Measurements from ENCODE around the gene IGFALS.

Gene IGFALS

GRCh38 chr16:1785846-1786170 lies 7.7 kb downstream of the IGFALS start:
- in situ Hi-C loops (cut with MboI; ENCODE audit: low pct_unique_long_range_greater_than_20kb, low sequenced_read_pairs, unreplicated experiment): no loop called here
- no peak for DNase-seq (ENCODE audit: low spot score)
- TF ChIP-seq CTCF (IDR thresholded peaks at IDR 0.05; ENCODE audit: extremely low read depth, insufficient read depth, missing control alignments): no peak

GRCh38 chr16:1784977-1785845 lies 8.3 kb downstream of the IGFALS start:
- no peak for DNase-seq (ENCODE audit: low spot score)
- TF ChIP-seq CTCF (IDR thresholded peaks at IDR 0.05; ENCODE audit: extremely low read depth, insufficient read depth, missing control alignments): no peak
- in situ Hi-C loops (cut with MboI; ENCODE audit: low pct_unique_long_range_greater_than_20kb, low sequenced_read_pairs, unreplicated experiment): no loop called here

GRCh38 chr16:1782408-1783264 lies 10.9 kb downstream of the IGFALS start, which contains the start of the genes NUBP2 and SPSB3:
NUBP2 (plus strand) TSS chr16:1782960; CDS start chr16:1783021, 61 bp downstream.
SPSB3 (minus strand) TSS chr16:1782571; CDS start chr16:1781483, 1,088 bp downstream.
- in situ Hi-C loops (cut with MboI; ENCODE audit: low pct_unique_long_range_greater_than_20kb, low sequenced_read_pairs, unreplicated experiment): no loop called here
- no peak for TF ChIP-seq CTCF (IDR thresholded peaks at IDR 0.05; ENCODE audit: extremely low read depth, insufficient read depth, missing control alignments)
- peak; percentile 99 for DNase-seq (ENCODE audit: low spot score)

- in situ Hi-C loops (cut with MboI; ENCODE audit: low pct_unique_long_range_greater_than_20kb, low sequenced_read_pairs, unreplicated experiment): no loop called here
- TF ChIP-seq CTCF (IDR thresholded peaks at IDR 0.05; ENCODE audit: extremely low read depth, insufficient read depth, missing control alignments): no peak
- no peak for DNase-seq (ENCODE audit: low spot score)
These were observed 11.6 kb downstream of the IGFALS start for GRCh38 chr16:1781758-1782407.

DNA sequence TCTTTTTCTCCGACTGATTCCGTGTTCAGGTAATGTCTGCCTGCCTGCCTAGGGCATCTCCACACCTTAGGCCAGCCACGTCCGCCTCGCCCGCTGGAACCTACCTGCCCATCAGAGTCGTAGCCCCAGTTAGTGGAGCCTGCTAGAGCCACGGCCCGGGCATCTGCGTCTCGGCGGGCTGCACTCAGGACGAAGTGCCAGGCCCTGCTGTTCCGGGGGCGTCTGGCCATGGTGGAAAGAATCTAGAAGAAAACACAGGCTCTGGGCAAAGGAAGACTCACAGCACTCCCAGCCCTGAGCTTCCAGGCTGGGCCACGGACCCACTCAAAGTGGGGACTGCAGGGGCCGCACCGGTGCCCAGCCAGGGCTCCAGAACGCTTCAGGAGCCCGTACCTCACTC lies 12.3 kb downstream of the IGFALS start:
- no peak for TF ChIP-seq CTCF (IDR thresholded peaks at IDR 0.05; ENCODE audit: extremely low read depth, insufficient read depth, missing control alignments)
- in situ Hi-C loops (cut with MboI; ENCODE audit: low pct_unique_long_range_greater_than_20kb, low sequenced_read_pairs, unreplicated experiment): no loop called here
- no peak for DNase-seq (ENCODE audit: low spot score)

- in situ Hi-C loops (cut with MboI; ENCODE audit: low pct_unique_long_range_greater_than_20kb, low sequenced_read_pairs, unreplicated experiment): no loop called here
- no peak for DNase-seq (ENCODE audit: low spot score)
- no peak for TF ChIP-seq CTCF (IDR thresholded peaks at IDR 0.05; ENCODE audit: extremely low read depth, insufficient read depth, missing control alignments)
These were observed 12.8 kb downstream of the IGFALS start for GRCh38 chr16:1780677-1781072.
